ENCODE data around the gene ISG15.
"Not testable (repeated sequence)": the region's sequence is repeated elsewhere in the genome, so short reads cannot be mapped to it uniquely, and the experiment has no call there.

The ISG15 gene

DNA sequence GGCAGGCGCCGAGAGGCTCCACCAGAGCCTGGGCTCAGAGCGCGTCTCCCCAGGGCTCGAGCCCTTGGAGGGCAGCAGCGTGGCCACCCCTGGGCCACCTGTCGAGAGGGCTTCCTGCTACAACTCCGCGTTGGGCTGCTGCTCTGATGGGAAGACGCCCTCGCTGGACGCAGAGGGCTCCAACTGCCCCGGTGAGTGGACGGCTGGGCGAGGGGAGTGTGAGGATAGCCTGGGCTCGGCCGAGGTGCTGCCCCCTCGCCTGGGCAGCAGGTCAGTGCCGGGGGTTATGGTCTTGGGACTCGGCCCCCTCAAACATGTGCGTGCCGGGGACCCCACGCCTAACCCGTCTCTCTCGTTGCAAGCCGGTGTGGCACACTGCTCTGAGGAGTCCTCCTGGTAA lies 33.5 kb downstream of the ISG15 start:
- DNase-seq: no peak

DNA sequence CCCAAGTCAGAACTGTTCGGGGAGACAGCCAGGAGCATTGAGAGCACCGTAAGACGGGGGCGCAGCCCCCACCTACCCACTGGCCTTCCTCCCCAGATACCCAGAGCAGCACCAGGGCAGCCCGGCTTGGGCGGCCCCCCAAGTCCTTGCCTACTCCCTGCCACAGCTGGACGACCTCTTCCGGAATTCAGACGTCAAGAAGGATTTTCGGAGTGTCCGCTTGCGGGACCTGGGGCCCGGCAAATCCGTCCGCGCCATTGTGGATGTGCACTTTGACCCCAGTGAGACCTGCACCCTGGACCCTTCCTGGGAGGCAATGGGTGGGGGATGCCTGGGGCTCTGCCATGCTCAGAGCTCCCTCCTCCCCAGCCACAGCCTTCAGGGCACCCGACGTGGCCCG lies 34.1 kb downstream of the ISG15 start:
- no peak for DNase-seq

GRCh38 chr1:1047963-1048362 lies 34.7 kb downstream of the ISG15 start:
- DNase-seq: no peak

DNA sequence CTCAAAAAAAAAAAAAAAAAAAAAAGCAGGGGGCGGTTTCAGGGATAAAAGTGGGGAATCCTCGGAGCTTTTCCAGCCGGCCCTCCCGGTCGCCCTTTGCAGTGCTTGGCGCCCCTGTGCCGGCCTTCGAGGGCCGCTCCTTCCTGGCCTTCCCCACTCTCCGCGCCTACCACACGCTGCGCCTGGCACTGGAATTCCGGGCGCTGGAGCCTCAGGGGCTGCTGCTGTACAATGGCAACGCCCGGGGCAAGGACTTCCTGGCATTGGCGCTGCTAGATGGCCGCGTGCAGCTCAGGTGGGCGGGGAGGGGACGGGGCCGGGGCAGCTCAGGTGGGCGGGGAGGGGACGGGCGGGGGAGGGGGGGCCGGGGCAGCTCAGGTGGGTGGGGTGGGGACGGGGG lies 35.5 kb downstream of the ISG15 start:
- no peak for DNase-seq

- DNase-seq: no peak
Measured at GRCh38 chr1:1049318-1050165, 36.2 kb downstream of the ISG15 start.

GRCh38 chr1:1050577-1051052 lies 37.3 kb downstream of the ISG15 start:
- DNase-seq: no peak

GRCh38 chr1:1051127-1051810 lies 38.0 kb downstream of the ISG15 start:
- no peak for DNase-seq

DNA sequence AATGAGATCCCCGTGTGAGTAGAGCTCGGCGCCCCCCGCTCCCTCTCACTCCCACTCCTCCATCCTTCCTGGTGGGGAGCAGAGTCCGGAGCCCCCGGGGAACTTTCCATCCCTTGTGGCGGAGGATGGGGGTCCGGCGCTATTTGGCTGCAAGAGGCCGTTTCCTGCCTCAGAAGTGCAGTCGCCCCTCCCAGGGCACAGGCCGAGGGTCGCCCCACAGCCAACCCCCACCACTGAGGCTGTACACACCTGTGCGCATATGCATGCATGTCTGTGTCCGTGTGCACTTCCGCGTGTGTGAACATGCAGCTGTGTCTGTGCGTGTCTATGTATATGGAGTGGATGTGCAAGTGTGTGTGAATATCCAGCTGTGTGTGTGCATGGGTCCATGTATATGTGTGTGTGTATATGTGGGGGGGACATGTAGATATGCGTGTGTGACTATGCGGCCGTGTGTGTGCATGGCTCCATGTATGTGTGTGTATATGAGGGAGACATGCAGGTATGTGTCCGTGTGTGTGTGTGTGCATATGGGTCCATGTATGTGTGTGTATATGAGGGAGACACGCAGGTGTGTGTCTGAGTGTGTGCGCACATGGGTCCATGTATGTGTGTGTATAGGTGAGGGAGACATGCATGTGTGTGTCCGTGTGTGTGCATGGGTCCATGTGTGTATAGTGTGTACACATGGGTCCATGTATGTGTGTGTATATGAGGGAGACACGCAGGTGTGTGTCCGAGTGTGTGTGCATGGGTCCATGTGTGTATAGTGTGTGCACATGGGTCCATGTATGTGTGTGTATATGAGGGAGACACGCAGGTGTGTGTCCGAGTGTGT lies 38.9 kb downstream of the ISG15 start:
- no peak for DNase-seq

- DNase-seq: no peak
Measured at GRCh38 chr1:1053022-1053421, 39.7 kb downstream of the ISG15 start.

DNA sequence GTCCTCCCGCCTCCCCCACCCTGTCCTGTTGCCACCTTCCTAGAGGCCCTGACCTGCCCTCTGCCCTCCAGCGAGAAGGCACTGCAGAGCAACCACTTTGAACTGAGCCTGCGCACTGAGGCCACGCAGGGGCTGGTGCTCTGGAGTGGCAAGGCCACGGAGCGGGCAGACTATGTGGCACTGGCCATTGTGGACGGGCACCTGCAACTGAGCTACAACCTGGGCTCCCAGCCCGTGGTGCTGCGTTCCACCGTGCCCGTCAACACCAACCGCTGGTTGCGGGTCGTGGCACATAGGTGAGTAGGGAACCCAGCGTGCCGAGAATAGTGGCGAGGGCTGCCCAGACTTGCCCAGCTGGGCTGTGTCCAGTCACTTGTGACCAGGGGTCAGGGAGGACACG lies 40.4 kb downstream of the ISG15 start:
- DNase-seq: no peak

- DNase-seq: no peak
Measured at GRCh38 chr1:1054099-1054700, 40.9 kb downstream of the ISG15 start.

DNA sequence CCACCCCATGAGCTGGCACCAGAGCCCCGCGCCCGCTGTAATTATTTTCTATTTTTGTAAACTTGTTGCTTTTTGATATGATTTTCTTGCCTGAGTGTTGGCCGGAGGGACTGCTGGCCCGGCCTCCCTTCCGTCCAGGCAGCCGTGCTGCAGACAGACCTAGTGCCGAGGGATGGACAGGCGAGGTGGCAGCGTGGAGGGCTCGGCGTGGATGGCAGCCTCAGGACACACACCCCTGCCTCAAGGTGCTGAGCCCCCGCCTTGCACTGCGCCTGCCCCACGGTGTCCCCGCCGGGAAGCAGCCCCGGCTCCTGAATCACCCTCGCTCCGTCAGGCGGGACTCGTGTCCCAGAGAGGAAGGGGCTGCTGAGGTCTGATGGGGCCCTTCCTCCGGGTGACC lies 41.7 kb downstream of the ISG15 start:
- no peak for DNase-seq

DNA sequence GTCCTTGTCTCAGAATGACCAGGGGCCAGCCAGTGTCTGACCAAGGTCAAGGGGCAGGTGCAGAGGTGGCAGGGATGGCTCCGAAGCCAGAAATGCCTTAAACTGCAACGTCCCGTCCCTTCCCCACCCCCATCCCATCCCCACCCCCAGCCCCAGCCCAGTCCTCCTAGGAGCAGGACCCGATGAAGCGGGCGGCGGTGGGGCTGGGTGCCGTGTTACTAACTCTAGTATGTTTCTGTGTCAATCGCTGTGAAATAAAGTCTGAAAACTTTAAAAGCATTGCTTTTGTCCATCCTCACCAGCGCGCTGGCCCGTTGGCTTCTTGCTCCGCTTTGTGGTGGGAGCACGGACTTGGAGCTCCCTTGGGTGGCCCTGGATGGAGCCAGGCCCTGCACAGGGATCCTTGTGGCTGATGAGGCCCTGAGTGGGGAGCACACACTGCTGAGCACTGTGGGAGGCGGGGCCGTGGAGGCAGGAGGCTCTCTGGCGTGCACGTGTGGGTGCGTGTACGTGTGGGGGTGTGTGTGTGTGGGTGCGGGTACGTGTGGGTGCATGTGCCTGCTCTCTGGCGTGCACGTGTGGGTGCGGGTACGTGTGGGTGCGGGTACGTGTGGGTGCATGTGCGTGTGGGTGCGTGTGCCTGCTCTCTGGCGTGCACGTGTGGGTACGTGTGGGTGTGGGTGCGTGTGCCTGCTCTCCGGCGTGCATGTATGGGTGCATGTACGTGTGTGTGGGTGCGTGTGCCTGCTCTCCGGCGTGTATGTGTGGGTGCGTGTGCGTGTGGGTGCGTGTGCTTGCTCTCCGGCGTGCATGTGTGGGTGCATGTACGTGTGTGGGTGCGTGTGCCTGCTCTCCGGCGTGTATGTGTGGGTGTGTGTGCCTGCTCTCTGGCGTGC lies 42.8 kb downstream of the ISG15 start:
- DNase-seq: no peak

DNA sequence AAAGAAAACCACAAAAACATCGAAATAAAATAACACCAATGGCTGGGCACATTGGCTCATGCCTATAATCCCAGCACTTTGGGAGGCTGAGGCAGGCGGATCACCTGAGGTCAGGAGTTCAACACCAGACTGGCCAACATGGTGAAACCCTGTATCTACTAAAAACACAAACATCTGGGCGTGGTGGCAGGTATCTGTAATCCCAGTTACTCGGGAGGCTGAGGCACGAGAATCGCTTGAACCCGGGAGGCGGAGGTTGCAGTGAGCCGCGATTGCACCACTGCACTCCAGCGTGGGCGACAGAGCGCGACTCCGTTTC lies 44.4 kb downstream of the ISG15 start:
- DNase-seq: not testable (repeated sequence)

DNA sequence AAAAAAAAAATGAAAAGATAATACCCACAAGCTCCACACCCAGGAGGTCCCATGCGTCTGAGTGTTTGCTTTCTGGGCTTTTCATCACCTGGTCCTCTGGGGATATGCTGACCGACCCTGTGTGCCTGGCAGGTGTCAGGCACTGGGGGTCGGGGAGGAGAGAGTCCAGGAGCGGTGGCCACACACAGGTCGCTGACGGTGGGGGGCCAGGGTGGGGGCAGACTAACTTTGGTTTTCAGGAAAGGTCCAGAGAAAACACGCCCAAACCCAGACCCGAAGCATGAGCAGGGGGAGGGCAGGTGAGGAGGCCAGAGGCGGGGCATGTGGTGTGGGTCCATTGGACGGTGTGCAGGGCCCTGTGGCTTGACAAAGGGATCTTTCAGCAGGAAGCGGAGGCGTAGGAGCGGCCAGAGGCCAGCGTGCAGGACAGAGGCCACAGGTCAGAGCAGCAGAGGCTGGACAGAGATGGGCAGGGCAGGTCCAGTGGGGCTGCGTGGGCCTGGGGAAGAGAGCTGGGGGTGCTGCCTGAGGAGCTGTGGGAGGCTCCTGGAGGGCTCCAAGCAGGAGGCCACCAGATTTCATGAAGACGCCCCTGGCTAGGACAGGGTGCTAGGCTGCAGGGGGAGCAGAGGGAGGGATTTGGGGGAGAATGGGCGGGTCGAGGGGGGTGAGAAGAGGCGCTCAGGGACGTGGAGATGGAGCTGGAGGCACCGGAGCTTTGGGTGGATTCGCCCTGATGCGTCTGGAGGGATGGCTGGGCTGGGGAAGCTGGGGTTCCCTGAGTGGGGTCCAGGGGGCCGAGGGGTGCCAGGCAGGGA lies 45.0 kb downstream of the ISG15 start:
- peak; percentile 80 for DNase-seq

- DNase-seq: no peak
Measured at GRCh38 chr1:1058921-1059493, 45.7 kb downstream of the ISG15 start.

GRCh38 chr1:1059494-1060280 lies 46.4 kb downstream of the ISG15 start:
- peak; percentile 89 for DNase-seq

- no peak for DNase-seq
Measured at GRCh38 chr1:1060281-1061000, 47.1 kb downstream of the ISG15 start.

GRCh38 chr1:1061682-1062345 lies 48.5 kb downstream of the ISG15 start:
- DNase-seq: no peak
